Anterior cingulate cortex (tissue), 58 donors: ENCODE measurements around the gene NAXE.

Experiments
- DNase-seq, 58 donors: peaks; one replicate each; lab custom pipeline; 2025; lab: John Stamatoyannopoulos, UW

The NAXE gene

DNA sequence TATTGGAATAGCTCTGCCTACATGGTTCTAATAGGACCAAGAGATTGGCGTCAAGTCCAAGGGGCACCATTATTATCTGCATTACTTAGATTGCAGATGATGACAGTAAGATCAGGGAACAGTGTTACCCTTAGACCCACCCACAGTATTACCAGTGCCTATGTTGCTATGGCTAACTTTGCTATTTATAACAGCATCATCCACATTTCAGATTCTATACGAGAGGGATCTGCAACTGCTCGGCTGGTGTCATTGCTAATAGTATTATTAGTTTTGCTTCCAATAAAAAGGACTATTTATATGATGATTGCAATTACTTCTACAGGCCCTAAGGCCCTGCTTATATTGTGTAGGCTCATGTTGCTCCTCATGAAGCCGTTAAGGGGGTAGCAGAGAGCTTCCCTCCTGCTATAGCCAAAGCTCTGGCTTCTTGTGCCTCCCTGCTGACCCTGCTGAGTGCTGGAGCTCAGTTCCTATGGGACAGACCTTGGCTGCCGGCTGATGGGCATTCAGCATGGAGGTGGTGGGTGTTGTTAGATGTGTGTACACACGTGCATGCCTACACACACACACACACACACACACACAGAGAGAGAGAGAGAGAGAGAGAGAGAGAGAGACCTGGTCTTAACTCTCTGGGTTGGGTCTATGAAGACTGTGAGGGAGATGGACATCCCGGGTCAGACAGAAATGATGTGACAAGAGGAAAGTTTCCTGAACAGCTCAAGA is 51.6 kb downstream of the NAXE start:
- DNase-seq: peak in 3 of 58 donors; percentile 9 to 40 (median 14)

GRCh38 chr1:156643778-156644092 is 52.2 kb downstream of the NAXE start:
- DNase-seq: peak in 1 of 58 donors; percentile 40
